Ascending aorta (tissue), 2 donors: ENCODE measurements around the gene NHSL1. TPM values are rescaled to one million over a fixed set of nuclear protein-coding genes. Genes with fewer than 3 reads are reported as not detected.

Source experiments
- DNase-seq, 2 donors: peaks; one replicate each; pipeline ENCODE4 v3.0.0-alpha.2; 2019; ENCODE audit warnings: low spot score in 2 of 2
- H3K27ac ChIP-seq, 2 donors: fragments of 200-600 bp; sonication (generic); one replicate each; pipeline ENCODE4 v1.5.1; 2016 to 2017; ENCODE audit warnings: mild to moderate bottlenecking in 1 of 2
- H3K27me3 ChIP-seq: fragments of 200-600 bp; sonication (generic); one replicate; pipeline ENCODE4 v1.5.1; 2017
- H3K36me3 ChIP-seq, 2 donors: fragments of 200-600 bp; sonication (generic); one replicate each; pipeline ENCODE4 v1.5.1; 2016
- H3K4me1 ChIP-seq, 2 donors: fragments of 200-600 bp; sonication (generic); one replicate each; pipeline ENCODE4 v1.5.1; 2016 to 2017; ENCODE audit warnings: mild to moderate bottlenecking in 1 of 2
- H3K4me3 ChIP-seq, 2 donors: fragments of 200-600 bp; sonication (generic); one replicate each; pipeline ENCODE4 v1.5.1; 2016 to 2017; ENCODE audit warnings: mild to moderate bottlenecking in 1 of 2
- H3K9me3 ChIP-seq, 2 donors: fragments of 200-600 bp; sonication (generic); one replicate each; pipeline ENCODE4 v1.5.1; 2016
- intact Hi-C: fragments of 100-400 bp; cut with DNase I; formaldehyde crosslinking; loops from one replicate; pipeline ENCODE4 v1.15.1; 2023
- total RNA-seq: library from RNA; depleted of rRNA; stranded (reverse); fragments of >200 nt; gene quantifications from one replicate; pipeline ENCODE4 v1.1.0, GENCODE V29; 2016
- TF ChIP-seq, protein P1 (sequence below), 3 experiments: fragments of 200-600 bp in 2 of 3; fragments of 450-650 bp in 1 of 3; sonication (generic) in 2 of 3; IDR thresholded peaks; one replicate each; pipeline ENCODE4 v1.5.1; 2016 to 2019; ENCODE audit warnings: antibody characterized with exemption in 3 of 3, mild to moderate bottlenecking in 1 of 3, moderate library complexity in 1 of 3

Gene NHSL1
- total RNA-seq, 1 donor from 2014 or later: 10.4 TPM

DNA sequence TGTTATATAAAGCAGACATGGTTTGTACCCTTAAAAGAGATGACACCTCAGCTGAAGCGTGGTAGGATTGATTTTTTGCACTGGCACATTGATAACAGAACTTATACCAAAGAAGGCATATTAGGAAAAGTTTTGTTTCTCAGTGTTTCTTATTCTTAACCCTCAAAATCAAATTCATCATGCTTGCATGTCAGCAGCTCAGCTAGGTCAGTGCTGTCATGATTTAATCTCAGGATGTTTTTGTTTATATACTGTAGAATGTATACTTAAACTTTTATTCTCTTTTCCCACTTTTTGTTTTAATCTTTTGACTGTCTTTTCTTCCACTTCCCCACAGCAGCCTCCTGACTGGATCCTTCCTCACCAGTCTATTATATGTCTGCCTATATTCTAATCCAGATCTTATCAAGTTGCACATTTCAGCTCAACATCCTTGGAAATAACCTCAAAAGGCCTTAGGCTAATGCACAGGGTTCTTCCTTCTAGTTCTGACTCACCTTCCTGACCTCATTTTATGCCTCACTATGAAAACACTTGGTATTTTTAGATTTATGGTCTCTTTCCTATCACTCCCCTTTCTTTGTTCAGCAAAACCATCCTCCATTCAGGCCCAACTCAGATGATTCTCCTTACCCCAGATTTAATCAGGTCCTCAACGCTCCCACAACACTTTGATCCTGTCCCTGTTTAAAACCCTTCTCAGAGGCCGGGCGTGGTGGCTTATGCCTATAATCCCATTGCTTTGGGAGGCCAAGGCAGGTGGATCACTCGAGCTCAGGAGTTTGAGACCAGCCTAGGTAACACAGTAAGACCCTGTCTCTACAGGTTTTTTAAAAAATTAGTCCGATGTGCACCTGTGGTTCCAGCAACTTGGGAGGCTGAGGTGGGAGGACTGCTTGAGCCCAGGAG, 88.1 kb downstream of the NHSL1 start:
- intact Hi-C loops: no loop called here
- Histone ChIP-seq H3K27me3 (no peaks in the 10 kb centered on the region), H3K4me1 (no peaks in the 10 kb centered on the region), H3K4me3 (no peak overlapping the region), H3K36me3 (peaks cover 67 to 76% of the 10 kb centered on the region in 2 donors), H3K9me3 (no peaks in the 10 kb centered on the region), H3K27ac (no peak overlapping the region)
- DNase-seq: no peak
- TF ChIP-seq, protein P1, sequence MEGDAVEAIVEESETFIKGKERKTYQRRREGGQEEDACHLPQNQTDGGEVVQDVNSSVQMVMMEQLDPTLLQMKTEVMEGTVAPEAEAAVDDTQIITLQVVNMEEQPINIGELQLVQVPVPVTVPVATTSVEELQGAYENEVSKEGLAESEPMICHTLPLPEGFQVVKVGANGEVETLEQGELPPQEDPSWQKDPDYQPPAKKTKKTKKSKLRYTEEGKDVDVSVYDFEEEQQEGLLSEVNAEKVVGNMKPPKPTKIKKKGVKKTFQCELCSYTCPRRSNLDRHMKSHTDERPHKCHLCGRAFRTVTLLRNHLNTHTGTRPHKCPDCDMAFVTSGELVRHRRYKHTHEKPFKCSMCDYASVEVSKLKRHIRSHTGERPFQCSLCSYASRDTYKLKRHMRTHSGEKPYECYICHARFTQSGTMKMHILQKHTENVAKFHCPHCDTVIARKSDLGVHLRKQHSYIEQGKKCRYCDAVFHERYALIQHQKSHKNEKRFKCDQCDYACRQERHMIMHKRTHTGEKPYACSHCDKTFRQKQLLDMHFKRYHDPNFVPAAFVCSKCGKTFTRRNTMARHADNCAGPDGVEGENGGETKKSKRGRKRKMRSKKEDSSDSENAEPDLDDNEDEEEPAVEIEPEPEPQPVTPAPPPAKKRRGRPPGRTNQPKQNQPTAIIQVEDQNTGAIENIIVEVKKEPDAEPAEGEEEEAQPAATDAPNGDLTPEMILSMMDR (IDR thresholded peaks at IDR 0.05): no peak

DNA sequence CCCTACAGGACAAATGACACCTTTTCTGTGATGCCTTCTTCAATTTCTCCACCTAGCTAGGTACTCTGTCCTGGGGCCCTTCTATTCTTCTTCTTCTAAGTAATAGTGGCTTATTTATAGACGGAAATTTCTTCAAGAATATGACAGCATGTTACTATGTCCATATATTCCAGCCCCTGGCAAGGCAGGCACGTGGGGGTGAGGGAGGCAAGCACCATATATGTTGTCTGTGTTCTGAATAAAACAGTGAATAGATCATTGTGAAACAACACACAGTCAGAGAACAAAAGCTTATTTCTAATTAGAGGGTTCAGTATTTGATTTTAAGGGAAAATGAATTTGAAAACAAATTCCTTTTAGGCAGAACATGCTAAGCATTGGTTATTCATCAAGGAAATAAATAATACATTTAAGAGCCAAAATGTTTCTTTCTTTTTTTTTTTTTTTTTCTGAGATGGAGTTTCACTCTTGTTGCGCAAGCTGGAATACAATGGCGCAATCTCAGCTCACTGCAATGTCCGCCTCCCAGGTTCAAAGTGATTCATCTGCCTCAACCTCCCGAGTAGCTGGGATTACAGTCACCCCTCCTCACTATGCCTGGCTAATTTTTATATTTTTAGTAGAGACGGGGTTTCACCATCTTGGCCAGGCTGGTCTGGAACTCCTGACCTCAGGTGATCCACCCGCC, 89.1 kb downstream of the NHSL1 start:
- no peak for DNase-seq
- Histone ChIP-seq H3K9me3 (no peaks in the 10 kb centered on the region), H3K4me1 (no peaks in the 10 kb centered on the region), H3K27ac (no peak overlapping the region), H3K4me3 (no peak overlapping the region), H3K27me3 (no peaks in the 10 kb centered on the region), H3K36me3 (peaks cover 67 to 80% of the 10 kb centered on the region in 2 donors)
- TF ChIP-seq, protein P1 (IDR thresholded peaks at IDR 0.05): no peak
- intact Hi-C loops: no loop called here

DNA sequence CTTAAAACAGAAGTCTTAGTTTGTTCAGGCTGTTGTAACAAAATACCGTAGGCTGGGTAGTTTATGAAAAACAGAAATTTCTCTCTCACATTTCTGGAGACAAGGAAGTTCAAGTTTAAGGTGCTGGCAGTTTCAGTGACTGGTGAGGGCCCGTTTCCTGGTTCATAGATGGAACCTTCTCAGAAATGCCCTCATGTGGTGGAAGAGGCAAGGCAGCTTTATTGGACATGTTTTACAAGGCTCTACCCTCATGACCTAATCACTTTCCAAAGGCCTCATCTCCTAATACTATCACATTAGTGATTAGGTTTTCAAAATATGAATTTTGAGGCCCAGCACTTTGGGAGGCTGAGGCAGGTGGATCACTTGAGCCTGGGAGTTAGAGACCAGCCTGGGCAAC, 92.9 kb downstream of the NHSL1 start:
- DNase-seq: no peak
- no peak overlapping the region for H3K27ac ChIP-seq
- H3K4me1 ChIP-seq: peaks cover 0 to 5% of the 10 kb centered on the region in 2 donors
- no peak overlapping the region for H3K4me3 ChIP-seq
- no peaks in the 10 kb centered on the region for H3K27me3 ChIP-seq
- intact Hi-C loops: loop anchor here (10.0 kb wide), 2 partner anchors 368 to 542 kb away; partner anchors contain the start of genes CCDC28A and TNFAIP3
- TF ChIP-seq, protein P1 (IDR thresholded peaks at IDR 0.05): no peak
- H3K9me3 ChIP-seq: no peaks in the 10 kb centered on the region
- peaks cover 42 to 52% of the 10 kb centered on the region in 2 donors for H3K36me3 ChIP-seq

DNA sequence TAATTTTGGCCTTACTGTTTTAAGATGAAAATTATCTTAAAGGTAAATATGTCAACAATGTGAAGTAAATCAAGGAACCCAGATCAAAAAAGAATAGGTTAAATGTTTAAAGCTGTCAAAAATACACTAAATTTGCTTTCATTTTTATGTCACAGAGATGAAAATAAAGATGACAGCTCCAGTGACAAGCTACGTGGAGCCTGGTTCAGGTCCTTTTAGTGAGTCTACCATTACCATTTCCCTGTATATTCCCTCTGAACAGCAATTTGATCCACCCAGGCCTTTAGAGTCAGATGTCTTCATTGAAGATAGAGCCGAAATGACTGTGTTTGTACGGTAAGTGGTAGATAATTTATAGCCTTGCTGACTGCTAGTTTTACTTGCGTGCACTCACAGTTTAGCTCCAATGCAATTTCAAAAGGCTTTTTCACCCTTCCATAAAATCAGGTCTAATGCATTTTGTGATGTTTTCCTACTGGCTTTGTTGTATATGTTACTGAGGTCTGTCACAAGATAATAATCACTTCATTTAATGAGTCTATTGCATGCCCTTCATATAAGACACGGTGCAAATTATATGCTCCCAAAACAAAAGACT, 93.4 kb downstream of the NHSL1 start:
- no peaks in the 10 kb centered on the region for H3K9me3 ChIP-seq
- H3K27ac ChIP-seq: peak overlapping the region; percentile 9 to 91
- H3K36me3 ChIP-seq: peaks cover 38 to 47% of the 10 kb centered on the region in 2 donors
- intact Hi-C loops: loop anchor here (10.0 kb wide), 2 partner anchors 369 to 541 kb away; partner anchors contain the start of genes CCDC28A and TNFAIP3
- no peak overlapping the region for H3K4me3 ChIP-seq
- no peak for DNase-seq
- H3K27me3 ChIP-seq: no peaks in the 10 kb centered on the region
- peaks cover 0 to 5% of the 10 kb centered on the region in 2 donors for H3K4me1 ChIP-seq
- TF ChIP-seq, protein P1 (IDR thresholded peaks at IDR 0.05): no peak

DNA sequence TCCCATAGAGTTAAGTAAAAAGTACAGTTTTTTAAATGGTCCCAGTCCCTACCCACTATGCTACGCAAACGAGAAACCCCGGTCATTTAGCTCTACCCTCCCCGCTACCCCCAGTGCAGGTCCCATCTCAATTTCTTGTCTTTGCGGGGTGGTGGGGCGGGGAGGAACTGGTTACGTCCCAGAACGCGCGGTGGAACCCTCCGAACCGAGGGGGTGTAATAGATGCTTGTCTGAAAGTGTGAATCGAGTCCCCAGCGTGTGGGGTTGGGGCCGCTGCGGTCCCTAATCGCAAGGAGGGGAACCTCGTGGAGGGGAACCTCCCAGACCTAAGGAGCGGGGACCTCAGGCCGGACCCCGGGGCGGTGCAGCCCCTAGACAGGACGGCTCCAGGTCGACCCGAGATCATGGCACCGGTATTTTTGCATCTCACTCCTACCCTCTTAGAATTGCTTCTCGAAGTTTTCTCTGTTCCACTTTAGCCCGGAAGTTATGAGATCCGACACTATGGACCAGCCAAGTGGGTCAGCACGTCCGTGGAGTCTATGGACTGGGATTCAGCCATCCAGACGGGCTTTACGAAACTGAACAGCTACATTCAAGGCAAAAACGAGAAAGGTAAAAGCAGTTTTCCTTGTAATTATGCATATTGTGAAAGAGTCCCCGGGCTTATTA, 94.5 kb downstream of the NHSL1 start:
- peaks cover 33 to 38% of the 10 kb centered on the region in 2 donors for H3K36me3 ChIP-seq
- H3K4me1 ChIP-seq: peaks cover 0 to 5% of the 10 kb centered on the region in 2 donors
- DNase-seq: no peak
- no peaks in the 10 kb centered on the region for H3K27me3 ChIP-seq
- no peaks in the 10 kb centered on the region for H3K9me3 ChIP-seq
- TF ChIP-seq, protein P1 (IDR thresholded peaks at IDR 0.05): no peak
- peak overlapping the region; percentile 91 to 95 for H3K27ac ChIP-seq
- peak overlapping the region; percentile 68 to 93 for H3K4me3 ChIP-seq
- intact Hi-C loops: loop anchor here (5.0 to 10.0 kb wide), 3 partner anchors 298 to 540 kb away; partner anchors contain the start of genes CCDC28A, PERP and TNFAIP3
